ENCODE results near the gene KMT2A.

Gene KMT2A

GRCh38 chr11:118536726-118537125 is 100.4 kb downstream of the KMT2A start:
- no peak for TF ChIP-seq SPI1 (IDR thresholded peaks at IDR 0.05; ENCODE audit: low read depth, low read length)
- no peak for TF ChIP-seq POLR2A (IDR thresholded peaks at IDR 0.05; ENCODE audit: low read depth, low read length)
- TF ChIP-seq PAX5 (IDR thresholded peaks at IDR 0.05; ENCODE audit: insufficient read depth, low read length, severe bottlenecking) = no peak
- TF ChIP-seq POU2F2 (IDR thresholded peaks at IDR 0.05; ENCODE audit: low read depth, low read length) = no peak
- TF ChIP-seq TAF1 (IDR thresholded peaks at IDR 0.05; ENCODE audit: low read depth, low read length) = no peak
- no peak for TF ChIP-seq POLR2AphosphoS5 (IDR thresholded peaks at IDR 0.05; ENCODE audit: low read depth, low read length)
- FAIRE-seq (no peak), DNase-seq (ENCODE audit: insufficient read length, low spot score) (no peak)

- no peak for TF ChIP-seq POLR2A (IDR thresholded peaks at IDR 0.05; ENCODE audit: low read depth, low read length)
- TF ChIP-seq SPI1 (IDR thresholded peaks at IDR 0.05; ENCODE audit: low read depth, low read length) = no peak
- TF ChIP-seq POU2F2 (IDR thresholded peaks at IDR 0.05; ENCODE audit: low read depth, low read length) = no peak
- TF ChIP-seq TAF1 (IDR thresholded peaks at IDR 0.05; ENCODE audit: low read depth, low read length) = no peak
- no peak for TF ChIP-seq PAX5 (IDR thresholded peaks at IDR 0.05; ENCODE audit: insufficient read depth, low read length, severe bottlenecking)
- no peak for TF ChIP-seq POLR2AphosphoS5 (IDR thresholded peaks at IDR 0.05; ENCODE audit: low read depth, low read length)
- FAIRE-seq = no peak
- no peak for DNase-seq (ENCODE audit: insufficient read length, low spot score)
Observed at GRCh38 chr11:118537409-118537980, 101.2 kb downstream of the KMT2A start.

- DNase-seq (ENCODE audit: insufficient read length, low spot score) (no peak), FAIRE-seq (no peak)
- TF ChIP-seq SPI1 (IDR thresholded peaks at IDR 0.05; ENCODE audit: low read depth, low read length) (no peak), POU2F2 (IDR thresholded peaks at IDR 0.05; ENCODE audit: low read depth, low read length) (no peak), POLR2AphosphoS5 (IDR thresholded peaks at IDR 0.05; ENCODE audit: low read depth, low read length) (no peak), TAF1 (IDR thresholded peaks at IDR 0.05; ENCODE audit: low read depth, low read length) (no peak), POLR2A (IDR thresholded peaks at IDR 0.05; ENCODE audit: low read depth, low read length) (no peak), PAX5 (IDR thresholded peaks at IDR 0.05; ENCODE audit: insufficient read depth, low read length, severe bottlenecking) (no peak)
Observed at GRCh38 chr11:118544010-118544646, 107.8 kb downstream of the KMT2A start.

GRCh38 chr11:118544647-118545010 is 108.3 kb downstream of the KMT2A start:
- TF ChIP-seq SPI1 (IDR thresholded peaks at IDR 0.05; ENCODE audit: low read depth, low read length) (no peak), POLR2A (IDR thresholded peaks at IDR 0.05; ENCODE audit: low read depth, low read length) (no peak), POU2F2 (IDR thresholded peaks at IDR 0.05; ENCODE audit: low read depth, low read length) (no peak), POLR2AphosphoS5 (IDR thresholded peaks at IDR 0.05; ENCODE audit: low read depth, low read length) (no peak), PAX5 (IDR thresholded peaks at IDR 0.05; ENCODE audit: insufficient read depth, low read length, severe bottlenecking) (no peak), TAF1 (IDR thresholded peaks at IDR 0.05; ENCODE audit: low read depth, low read length) (no peak)
- FAIRE-seq = no peak

GRCh38 chr11:118545533-118545932 is 109.2 kb downstream of the KMT2A start:
- no peak for FAIRE-seq
- DNase-seq (ENCODE audit: insufficient read length, low spot score) = no peak
- TF ChIP-seq POU2F2 (IDR thresholded peaks at IDR 0.05; ENCODE audit: low read depth, low read length) = no peak
- no peak for TF ChIP-seq PAX5 (IDR thresholded peaks at IDR 0.05; ENCODE audit: insufficient read depth, low read length, severe bottlenecking)

More at GRCh38 chr11:118544647-118545010, 108.3 kb downstream of the KMT2A start:
- DNase-seq (ENCODE audit: insufficient read length, low spot score) = no peak

- FAIRE-seq = no peak
- TF ChIP-seq POLR2A (IDR thresholded peaks at IDR 0.05; ENCODE audit: low read depth, low read length) (no peak), TAF1 (IDR thresholded peaks at IDR 0.05; ENCODE audit: low read depth, low read length) (no peak)
- no peak for DNase-seq (ENCODE audit: insufficient read length, low spot score)
Observed at GRCh38 chr11:118547132-118547531, 110.8 kb downstream of the KMT2A start.

- no peak for TF ChIP-seq PAX5 (IDR thresholded peaks at IDR 0.05; ENCODE audit: insufficient read depth, low read length, severe bottlenecking)
- no peak for TF ChIP-seq POLR2A (IDR thresholded peaks at IDR 0.05; ENCODE audit: low read depth, low read length)
- no peak for TF ChIP-seq POU2F2 (IDR thresholded peaks at IDR 0.05; ENCODE audit: low read depth, low read length)
- TF ChIP-seq TAF1 (IDR thresholded peaks at IDR 0.05; ENCODE audit: low read depth, low read length) = no peak
- TF ChIP-seq POLR2AphosphoS5 (IDR thresholded peaks at IDR 0.05; ENCODE audit: low read depth, low read length) = no peak
- TF ChIP-seq SPI1 (IDR thresholded peaks at IDR 0.05; ENCODE audit: low read depth, low read length) = no peak
- DNase-seq (ENCODE audit: insufficient read length, low spot score) = no peak
- no peak for FAIRE-seq
Observed at GRCh38 chr11:118552341-118552740, 116.0 kb downstream of the KMT2A start.

- FAIRE-seq = no peak
Observed at GRCh38 chr11:118560806-118561205, 124.5 kb downstream of the KMT2A start.

GRCh38 chr11:118565051-118565450 is 128.8 kb downstream of the KMT2A start:
- DNase-seq (ENCODE audit: insufficient read length, low spot score) (no peak), FAIRE-seq (no peak)
- TF ChIP-seq TAF1 (IDR thresholded peaks at IDR 0.05; ENCODE audit: low read depth, low read length) = no peak
- TF ChIP-seq PAX5 (IDR thresholded peaks at IDR 0.05; ENCODE audit: insufficient read depth, low read length, severe bottlenecking) = no peak
- TF ChIP-seq SPI1 (IDR thresholded peaks at IDR 0.05; ENCODE audit: low read depth, low read length) = no peak
- TF ChIP-seq POLR2A (IDR thresholded peaks at IDR 0.05; ENCODE audit: low read depth, low read length) = no peak
- no peak for TF ChIP-seq POU2F2 (IDR thresholded peaks at IDR 0.05; ENCODE audit: low read depth, low read length)
- TF ChIP-seq POLR2AphosphoS5 (IDR thresholded peaks at IDR 0.05; ENCODE audit: low read depth, low read length) = no peak

More at GRCh38 chr11:118560806-118561205, 124.5 kb downstream of the KMT2A start:
- no peak for DNase-seq (ENCODE audit: insufficient read length, low spot score)
- TF ChIP-seq POLR2A (IDR thresholded peaks at IDR 0.05; ENCODE audit: low read depth, low read length) (no peak), POLR2AphosphoS5 (IDR thresholded peaks at IDR 0.05; ENCODE audit: low read depth, low read length) (no peak), POU2F2 (IDR thresholded peaks at IDR 0.05; ENCODE audit: low read depth, low read length) (no peak), SPI1 (IDR thresholded peaks at IDR 0.05; ENCODE audit: low read depth, low read length) (no peak), TAF1 (IDR thresholded peaks at IDR 0.05; ENCODE audit: low read depth, low read length) (no peak), PAX5 (IDR thresholded peaks at IDR 0.05; ENCODE audit: insufficient read depth, low read length, severe bottlenecking) (no peak)

GRCh38 chr11:118569670-118570069 is 133.4 kb downstream of the KMT2A start:
- no peak for TF ChIP-seq POLR2A (IDR thresholded peaks at IDR 0.05; ENCODE audit: low read depth, low read length)
- no peak for TF ChIP-seq POLR2AphosphoS5 (IDR thresholded peaks at IDR 0.05; ENCODE audit: low read depth, low read length)
- TF ChIP-seq POU2F2 (IDR thresholded peaks at IDR 0.05; ENCODE audit: low read depth, low read length) = no peak
- TF ChIP-seq PAX5 (IDR thresholded peaks at IDR 0.05; ENCODE audit: insufficient read depth, low read length, severe bottlenecking) = no peak
- TF ChIP-seq TAF1 (IDR thresholded peaks at IDR 0.05; ENCODE audit: low read depth, low read length) = no peak
- no peak for TF ChIP-seq SPI1 (IDR thresholded peaks at IDR 0.05; ENCODE audit: low read depth, low read length)
- no peak for DNase-seq (ENCODE audit: insufficient read length, low spot score)
- FAIRE-seq = no peak
